ENCODE results near the gene BRPF3. TPM values are rescaled to one million over a fixed set of nuclear protein-coding genes. Genes with fewer than 3 reads are reported as not detected.

The BRPF3 gene
- total and polyA plus RNA-seq, 2 of the 13 experiments (the other 11 are each of a cell fraction or from before 2014, with no cell fraction given), result 12.3 to 22.9 TPM

- TF ChIP-seq NFAT5 (CRISPR knock-in tag; IDR thresholded peaks at IDR 0.05) (no peak), DBP (CRISPR knock-in tag; IDR thresholded peaks at IDR 0.05; ENCODE audit: not compliant biosample characterization) (no peak)
- Histone ChIP-seq H3K4me1 (ENCODE audit: insufficient read depth, low read length) (peaks cover 29% of the 10 kb centered on the region), H4K20me1 (ENCODE audit: insufficient read depth, low read length) (no peaks in the 10 kb centered on the region; the same call in 1 of the 2 replicates), H3K4me3 (replicated peaks in 1 of 3; ENCODE audit: insufficient read depth in 1 of 3, low read depth in 2 of 3, low read length in 3 of 3) (no peak overlapping the region), H3K36me3 (replicated peaks in 1 of 2; ENCODE audit: control insufficient read depth in 1 of 2, insufficient read depth in 2 of 2, low read length in 2 of 2) (peaks cover 20 to 45% of the 10 kb centered on the region in 2 experiments), H2AFZ (ENCODE audit: low read length) (no peak overlapping the region), H3K9ac (ENCODE audit: insufficient read depth, low read depth, low read length) (no peak overlapping the region), H3K79me2 (ENCODE audit: insufficient read depth, low read length) (peaks cover 53% of the 10 kb centered on the region), H3K27me3 (ENCODE audit: control insufficient read depth in 1 of 2, insufficient read depth in 2 of 2, low read length in 2 of 2) (no peaks in the 10 kb centered on the region), H3K27ac (ENCODE audit: extremely low read length, insufficient read depth, low read length) (no peak overlapping the region), H3K9me3 (ENCODE audit: low read length) (no peaks in the 10 kb centered on the region), H3K4me2 (ENCODE audit: low read depth, low read length) (no peak overlapping the region)
- CTCF ChIA-PET (ENCODE audit: low intra/inter-chr PET ratio, low total read pairs), result no interaction called here
- DNase-seq (ENCODE audit: low spot score) (no peak), ATAC-seq (no peak), FAIRE-seq (no peak)
- WGBS (ENCODE audit: low lambda C conversion rate), result 98% methylated on average over 5 of the region's 9 CpGs
- intact Hi-C loops (cut with micrococcal nuclease; ENCODE audit: unreplicated experiment) (no loop called here), in situ Hi-C loops (cut with HindIII; ENCODE audit: extremely low pct_ligation_motif_present, low pct_unique_long_range_greater_than_20kb) (loop anchor here (5.0 kb wide), 2 partner anchors 67 to 172 kb away; partner anchors contain the start of genes MAPK13 and MAPK14)
- no TSS peak for BruUV-seq (replicated peaks)
- POLR2A ChIA-PET, result no interaction called here
Measured at GRCh38 chr6:36198986-36199385, 2.4 kb downstream of the BRPF3 start.

All from HepG2 (cell line).